ENCODE measurements around the gene BCL2L13.
A peak's percentile ranks its signal among the peaks of the same experiment; 100 is the strongest.
"Not testable (repeated sequence)": the region's sequence is repeated elsewhere in the genome, so short reads cannot be mapped to it uniquely, and the experiment has no call there.

Gene BCL2L13

DNA sequence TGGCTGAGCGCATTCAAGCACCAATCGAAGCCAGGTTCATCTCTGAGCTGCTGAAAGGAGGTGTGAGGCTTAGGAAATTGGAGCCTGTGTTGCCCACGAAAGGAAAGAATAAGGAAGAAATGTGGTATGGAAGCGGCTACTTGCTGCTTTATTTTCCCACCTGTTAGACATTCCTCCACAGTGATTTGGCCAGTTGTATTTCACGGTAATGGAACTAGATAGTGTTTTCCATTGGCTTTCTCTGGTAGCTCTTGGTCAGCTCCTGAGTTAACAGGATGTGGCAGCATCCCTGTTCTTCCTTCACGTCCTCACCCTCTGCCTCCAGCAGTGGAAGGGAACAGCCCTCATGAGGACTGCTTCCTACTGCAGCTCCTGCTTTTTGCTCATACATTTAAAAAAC is 91.0 kb downstream of the BCL2L13 start:
- ATAC-seq = no peak

DNA sequence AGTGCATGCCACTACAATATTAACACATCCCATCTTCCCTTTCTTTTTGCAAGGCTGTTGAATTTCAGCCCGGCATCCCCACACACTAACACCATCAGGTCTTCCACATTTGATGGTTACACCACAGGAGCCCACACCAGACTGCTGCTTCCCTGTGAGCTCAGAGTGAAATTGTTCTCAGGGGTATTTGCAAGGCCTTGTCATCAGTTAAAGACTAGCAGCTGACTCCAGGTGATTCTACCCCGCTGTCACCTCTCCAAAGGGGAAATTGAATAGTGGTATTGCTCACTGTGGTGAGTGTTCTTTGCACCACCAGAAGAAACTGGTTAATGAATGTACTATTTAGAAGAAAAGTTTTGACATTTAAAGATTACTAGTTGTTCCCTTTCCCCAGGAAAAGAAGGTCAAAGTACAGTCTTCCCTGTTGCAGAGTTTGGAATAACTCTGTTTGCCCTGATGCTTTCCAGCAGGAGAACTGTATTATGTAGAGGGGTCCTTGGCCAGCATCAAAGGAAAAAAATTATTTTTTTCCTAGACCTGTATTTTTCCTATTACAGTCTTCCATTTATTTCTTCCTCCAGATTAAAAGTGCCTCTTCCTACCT is 93.8 kb downstream of the BCL2L13 start:
- no peak for ATAC-seq

DNA sequence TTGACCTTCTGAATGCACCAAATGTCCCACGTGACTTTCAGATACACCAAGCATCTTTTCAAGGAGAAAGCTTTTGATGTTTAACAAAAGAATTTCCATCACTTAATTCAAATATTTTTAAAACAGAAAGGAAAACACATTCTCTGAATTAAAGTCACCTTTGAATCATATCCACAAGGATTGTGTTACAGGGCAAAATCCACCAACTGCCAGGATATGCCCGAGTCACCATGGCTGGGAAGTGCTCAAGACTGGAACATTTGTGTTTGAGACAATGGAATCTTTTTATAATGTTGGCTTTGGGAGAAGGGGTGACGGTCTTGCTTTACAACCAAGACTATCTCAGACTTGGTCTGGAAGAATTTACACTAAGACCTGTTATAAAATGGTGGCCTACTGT is 94.9 kb downstream of the BCL2L13 start:
- ATAC-seq = no peak

DNA sequence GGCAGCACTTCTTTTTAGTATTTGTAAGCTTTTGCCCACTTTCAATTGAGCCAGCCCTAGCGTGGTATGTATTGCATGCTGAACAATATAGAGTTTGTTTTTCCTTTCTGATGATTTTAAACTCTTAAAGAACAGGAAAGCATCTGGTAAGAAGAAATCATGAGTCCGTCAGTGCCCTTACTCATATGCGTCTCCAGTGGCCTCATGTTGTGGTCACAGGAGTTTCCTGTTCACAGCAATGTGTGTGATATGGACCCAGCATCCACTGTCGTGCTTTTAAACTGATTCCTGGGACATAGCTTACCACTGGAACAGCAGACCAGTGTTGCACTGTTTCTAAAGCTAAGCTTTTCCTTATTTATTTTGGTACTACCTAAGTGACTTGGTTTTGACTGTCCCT is 95.6 kb downstream of the BCL2L13 start:
- peak; percentile 72 to 80 for ATAC-seq

DNA sequence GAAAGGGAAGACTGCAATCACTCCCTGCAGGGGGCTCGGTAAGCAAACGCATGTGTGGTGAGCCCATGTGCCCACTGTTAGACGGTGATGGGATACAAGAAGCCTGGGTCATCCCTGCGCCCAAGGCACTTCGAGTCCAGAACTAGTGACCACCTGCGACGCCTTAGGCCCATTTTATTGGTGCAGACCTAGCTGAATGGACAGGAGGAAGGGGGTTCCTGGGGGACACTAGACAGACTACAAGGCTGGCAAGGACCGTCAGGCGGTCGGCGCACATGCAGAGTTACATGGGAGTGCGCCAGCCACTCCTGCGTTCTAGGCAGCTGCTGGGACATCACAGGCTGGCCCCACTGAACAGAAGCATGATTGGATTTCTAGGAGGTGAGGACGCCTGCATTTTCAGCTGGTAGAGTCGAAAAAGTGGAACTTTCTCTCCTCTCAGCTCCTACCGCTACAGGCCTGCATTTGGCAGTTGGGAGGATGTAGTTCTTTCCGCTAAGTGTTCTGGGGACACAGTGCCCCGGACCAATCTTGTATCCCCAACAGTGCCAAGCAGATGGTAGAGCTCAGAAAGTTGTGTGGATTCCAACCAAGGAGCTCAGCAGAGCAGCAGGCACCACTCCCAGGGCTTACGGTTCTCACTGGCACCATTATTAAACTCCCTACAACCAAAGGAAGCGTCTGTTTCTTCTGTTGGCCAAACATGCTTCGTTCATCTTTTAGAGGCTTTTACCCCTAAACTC is 100.0 kb downstream of the BCL2L13 start:
- ATAC-seq = no peak

DNA sequence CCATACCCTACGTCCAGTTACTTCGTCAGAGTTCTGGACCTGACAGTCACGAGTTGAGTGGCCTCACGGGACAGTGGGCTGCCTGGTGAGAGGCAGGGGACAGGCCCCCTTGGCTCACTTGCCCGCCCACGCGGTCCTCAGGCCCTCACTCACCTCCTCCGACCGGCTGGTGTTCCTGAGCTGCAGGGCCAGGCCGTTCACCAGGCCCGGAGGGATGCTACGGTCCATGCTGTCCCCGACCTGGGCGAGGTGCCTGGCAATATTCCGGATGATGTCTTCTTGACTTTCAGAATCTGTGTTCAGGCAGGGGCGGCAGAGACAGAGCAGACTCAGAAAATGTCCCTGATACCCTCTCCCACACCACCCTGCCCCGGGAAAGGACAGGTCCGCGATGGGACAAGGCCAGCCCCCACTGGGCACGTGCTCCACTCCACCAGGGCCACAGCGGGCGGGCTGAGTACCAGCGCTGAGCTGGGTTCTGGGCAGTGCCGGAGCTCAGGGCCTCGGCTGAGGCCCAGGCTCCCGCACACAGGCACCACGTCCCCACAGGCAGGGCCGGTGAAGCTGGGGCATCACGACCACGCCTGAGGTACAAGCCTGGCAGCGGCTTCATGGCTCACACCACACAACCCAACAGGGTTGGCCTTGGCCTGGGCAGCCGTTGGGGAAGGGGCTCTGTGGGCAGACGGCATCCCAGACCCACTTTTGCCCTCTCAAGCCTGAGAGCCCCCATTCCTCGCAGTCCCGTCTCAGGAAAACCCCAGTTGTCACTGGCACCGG is 100.8 kb downstream of the BCL2L13 start:
- no peak for ATAC-seq

DNA sequence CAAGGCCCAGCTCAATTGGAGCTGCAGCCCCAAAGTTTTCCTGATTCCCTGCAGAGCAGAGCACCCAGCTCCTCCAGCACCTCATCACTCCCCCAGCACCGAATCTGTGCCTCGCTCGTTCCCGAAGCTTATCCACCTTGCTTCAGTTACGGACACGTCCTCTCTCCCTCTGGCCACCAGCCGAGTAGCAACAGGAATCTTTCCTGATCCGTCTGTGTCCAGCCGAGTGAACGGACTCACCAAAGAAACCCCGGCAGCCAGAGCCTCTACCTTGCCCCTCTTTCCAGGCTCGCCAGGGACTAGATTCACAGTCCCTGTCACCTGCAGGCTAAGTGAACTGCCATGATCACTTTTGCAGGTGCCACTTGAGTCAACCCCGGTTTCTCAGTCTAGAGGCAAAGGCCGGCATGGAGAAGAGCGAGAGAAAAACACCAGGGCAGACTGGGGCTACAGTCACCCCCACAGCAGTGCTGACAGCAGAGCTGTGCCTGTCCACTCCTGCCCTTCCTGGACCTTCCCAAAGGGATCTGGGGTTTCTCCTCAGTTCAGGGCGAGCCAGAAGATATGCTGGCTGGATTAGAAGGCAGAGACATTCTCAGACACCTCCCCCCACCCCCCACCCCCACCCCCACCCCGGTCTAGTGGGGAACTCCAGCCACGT is 103.4 kb downstream of the BCL2L13 start:
- ATAC-seq = no peak

DNA sequence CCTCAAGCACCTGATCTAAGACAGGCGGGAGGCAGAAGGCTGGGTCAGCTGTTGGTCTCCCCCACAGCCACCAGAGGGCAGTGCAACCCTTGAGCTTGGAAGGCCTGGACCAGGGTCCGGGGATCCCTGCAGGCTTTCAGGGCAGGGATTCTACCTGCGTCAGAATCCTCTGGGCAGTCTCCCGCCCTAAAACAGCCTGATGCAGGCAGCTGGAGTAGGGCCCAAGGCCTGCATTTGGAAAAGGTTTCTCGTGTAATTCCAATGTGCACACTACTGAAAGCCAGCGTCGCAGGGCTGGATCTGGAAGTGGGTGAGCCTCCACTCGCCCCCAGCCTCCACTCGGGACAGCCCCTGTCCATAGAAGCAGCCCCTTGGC is 104.0 kb downstream of the BCL2L13 start:
- peak; percentile 67 to 90 for ATAC-seq

DNA sequence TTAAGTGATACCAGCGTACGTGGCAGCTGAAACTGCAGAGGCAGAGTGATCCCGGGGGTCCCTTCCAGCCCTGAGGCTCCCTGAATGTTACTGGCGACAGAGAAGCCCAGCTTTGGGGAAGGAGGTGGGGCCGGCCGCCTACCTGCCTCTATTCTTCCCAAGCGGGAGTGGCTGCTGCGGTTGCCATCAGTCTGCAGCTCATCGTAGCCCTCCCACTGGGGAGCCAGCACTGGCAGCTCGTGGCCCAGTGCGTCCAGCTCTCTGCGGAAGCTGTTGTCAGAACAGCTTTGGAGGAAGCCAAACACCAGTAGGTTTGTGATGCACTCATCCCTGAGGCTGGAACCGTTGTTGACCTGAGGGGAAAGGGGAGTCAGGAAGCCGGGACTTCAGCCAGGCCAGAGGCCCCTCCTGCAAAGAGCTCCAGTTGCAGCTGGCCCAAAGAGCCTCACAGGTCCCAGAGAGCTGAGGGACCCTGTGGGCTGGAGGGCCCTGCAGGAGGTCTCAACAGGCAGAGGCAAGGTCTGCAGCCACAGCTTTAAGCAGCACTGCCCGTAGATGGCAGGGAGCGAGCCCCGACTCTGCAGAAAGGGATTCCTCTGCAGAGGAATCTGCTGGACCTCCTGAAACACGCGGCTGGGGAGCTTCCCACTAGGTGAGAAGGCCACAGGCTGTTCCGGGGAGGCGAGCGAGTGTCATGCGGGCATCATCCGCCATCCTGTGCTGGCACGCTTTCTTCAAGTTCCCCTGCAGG is 105.3 kb downstream of the BCL2L13 start:
- ATAC-seq = no peak

DNA sequence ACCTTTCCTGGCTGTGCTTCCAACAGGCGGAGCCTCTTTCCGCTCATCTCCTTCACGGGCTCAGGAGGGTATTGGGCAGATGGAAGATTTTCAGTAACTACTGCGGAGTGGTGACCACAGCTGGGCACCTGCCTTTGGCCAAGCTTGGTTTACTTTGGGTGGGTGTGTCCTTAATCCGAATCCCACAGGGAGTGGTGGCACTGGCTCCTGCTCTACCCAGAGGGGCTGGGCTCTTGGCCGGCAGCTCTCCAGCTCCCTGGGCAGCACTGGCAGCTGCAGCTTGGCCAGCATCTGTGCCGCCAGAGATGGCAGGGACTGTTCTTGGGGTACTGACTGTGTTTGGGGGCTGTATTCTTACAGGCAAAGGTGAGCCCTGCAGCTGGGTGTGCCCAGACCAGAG is 105.9 kb downstream of the BCL2L13 start:
- no peak for ATAC-seq

DNA sequence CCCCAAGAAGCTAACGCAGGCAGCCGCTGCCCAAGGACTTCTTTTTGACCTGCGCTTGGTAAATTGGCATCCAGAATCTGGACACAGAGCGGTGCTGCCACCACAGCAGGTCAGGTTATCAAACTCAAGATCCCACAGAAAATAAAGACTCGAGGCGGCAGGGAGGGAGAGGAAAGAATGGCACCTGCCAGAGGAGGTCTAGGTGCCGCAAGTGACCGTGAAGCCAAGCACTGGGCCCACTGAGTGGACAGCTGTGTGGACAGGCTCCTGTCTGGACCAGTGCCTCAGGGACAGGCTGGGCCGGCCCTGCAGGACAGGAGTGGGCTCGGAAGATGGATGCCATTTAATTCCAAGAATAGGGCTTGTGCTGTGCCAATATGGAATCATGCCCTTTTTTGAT is 108.4 kb downstream of the BCL2L13 start:
- ATAC-seq = no peak

DNA sequence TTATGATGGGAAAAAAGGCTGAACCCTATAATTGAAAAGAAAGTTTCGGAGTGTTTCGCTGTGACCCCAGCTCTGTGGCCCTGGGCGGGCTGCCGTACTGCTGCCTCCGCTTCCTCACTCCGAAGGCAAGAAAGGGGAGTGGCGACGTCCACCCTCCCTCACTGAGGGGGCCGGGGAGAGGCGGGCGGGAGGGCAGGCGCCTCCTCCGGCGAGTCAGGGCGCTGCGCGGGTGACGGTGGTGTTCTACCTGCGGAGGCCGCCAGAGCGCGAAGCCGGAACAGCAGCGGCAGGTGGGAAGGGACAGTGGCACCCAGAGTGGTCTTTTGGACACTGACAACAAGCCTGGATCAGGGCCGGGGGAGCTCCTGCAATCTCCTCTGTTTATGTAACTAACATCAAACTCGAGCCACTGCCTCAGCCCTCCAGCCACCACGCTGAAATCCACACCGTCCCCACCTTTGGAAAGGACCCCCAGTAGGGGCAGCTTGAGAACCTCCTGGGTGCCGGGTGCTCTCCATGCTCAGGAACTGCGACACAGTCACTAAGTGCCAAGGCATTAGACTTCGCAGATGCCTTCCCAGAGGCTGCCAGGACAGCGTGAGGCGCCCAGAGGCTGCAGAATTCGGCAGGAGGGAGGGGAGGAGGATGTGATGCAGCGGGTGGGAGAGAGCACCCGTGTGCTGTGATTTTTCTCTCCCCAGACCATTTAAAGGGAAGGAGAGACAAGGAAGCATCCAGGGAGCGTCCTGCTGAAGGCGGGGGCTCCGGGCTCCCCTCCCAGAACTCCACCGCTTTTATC is 110.2 kb downstream of the BCL2L13 start:
- no peak for ATAC-seq

DNA sequence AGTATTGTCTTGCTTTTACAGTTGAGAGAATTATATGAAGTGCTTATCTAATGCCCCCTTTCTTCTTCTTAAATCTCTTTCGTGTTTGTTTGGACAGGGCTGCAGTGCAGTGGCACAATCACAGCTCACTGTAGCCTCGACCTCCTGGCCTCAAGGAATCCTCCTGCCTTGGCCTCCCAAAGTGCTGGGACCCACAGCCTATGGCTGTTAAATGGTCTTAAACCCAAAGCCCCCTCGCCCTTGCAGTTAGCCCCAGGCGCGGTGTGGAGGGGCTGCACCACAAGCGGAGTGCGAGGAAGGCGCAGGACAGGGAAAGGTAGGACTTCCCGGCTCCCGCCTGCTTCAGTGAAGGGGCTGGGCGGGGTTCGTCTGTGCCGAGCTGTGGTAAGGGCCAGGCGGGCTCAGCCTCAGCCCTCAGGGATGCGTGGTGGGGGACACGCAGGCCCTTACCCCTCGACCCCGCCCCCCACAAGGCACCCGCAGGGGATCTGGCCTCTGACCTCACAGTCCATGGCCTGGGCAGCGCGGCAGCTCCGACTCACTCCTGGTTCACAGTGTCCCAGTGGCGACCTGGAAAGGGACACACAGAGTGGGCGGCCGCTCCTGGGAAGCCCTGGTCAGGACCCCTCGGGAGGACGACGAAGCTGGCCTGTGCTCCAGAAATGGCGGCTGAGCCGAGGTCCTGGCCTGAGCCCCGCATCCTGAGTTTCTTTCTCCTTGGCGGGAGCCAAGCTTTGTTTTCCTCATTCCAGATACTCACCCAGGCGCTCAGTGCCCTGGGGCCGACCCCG is 111.2 kb downstream of the BCL2L13 start:
- ATAC-seq = no peak

DNA sequence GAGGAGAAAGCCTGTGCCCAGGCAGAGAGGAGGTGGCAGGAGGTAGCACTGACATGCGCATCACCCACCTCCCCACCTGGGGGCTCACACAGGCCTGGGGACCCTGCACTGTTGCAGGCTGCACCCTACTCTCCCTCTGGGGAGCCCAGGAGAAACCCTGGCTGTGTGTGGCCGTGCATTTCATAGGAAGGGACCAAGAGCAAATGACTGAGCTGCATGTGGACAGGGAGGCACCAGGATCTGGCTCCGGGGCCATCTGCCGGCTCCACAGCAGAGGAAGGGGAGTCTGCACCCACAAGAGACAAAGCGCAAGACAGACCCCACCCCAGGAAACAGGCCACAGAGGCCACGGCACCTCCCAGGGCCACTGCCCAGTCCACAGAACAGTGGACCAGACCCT is 113.0 kb downstream of the BCL2L13 start:
- ATAC-seq = no peak

DNA sequence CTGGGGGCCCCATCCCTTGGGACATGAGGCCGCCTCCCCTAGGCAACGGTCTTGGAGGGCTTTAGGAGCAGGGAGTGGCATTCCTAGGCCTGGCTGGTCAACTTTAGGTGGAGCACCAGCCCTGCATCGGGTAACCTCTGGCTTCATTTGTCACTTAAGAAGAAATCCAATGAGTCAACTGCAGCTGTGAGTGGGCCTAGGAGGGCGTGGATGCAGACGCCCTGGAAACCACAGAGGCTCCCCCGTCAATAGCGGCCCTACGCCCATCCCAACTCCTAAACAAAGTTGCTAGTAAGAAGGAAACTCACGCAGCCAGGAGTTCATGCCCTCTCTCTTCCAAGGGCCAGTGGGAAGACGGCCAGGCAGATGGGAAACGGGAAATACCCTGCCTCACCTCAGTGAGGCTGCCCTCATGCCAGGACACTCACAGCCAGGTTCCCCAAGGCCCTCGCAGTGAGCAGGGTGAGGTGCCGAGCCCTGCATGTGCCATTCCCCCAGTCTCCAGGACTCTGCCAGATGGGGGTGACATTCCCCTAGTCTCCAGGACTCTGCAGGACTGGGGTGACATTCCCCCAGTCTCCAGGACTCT is 114.9 kb downstream of the BCL2L13 start:
- ATAC-seq = no peak

DNA sequence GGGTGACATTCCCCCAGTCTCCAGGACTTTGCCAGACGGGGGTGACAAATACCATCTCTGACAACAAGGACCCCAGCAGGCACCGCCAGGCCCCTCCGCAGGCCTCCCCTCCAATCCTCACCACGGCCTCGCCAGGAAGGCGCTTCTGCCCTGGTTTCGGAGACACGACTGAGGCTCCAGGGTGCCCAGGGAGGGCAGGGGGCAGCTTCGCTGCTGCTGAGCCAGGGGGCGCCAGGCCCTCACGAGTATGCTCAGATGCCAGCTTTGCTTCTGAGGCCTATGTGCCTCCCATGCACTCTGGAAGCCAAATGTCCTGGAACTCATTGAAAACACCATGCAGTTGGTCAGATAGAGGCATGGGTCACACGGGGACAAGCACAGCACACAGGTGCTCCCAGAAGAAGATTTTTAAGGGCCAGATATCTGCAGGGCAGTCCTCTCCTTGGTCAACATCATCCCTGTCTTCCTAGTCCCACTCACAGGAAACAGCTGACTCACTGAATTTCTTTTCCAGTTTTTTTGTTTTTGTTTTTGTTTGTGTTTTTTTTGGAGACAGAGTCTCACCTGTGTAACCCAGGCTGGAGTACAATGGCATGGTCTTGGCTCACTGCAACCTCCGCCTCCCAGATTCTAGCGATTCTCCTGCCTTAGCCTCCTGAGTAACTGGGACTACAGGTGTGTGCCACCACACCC is 115.8 kb downstream of the BCL2L13 start:
- ATAC-seq = peak in 1 of 2 donors; percentile 48

DNA sequence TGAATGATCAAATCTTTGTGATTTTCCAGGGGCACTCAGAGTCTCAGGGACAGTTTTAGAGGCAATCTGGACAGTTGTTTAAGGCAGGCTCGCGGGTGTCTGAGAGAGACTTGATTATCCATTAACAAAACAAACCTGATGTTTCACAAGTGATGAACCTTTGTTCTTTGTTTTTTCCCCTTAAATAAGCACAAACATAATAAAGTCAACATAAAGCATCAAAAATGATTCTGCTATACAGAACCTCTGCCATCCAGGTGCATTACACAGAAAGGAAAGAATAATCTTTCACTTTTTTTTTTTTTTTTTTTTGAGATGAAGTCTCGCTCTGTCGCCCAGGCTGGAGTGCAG is 122.6 kb downstream of the BCL2L13 start:
- no peak for ATAC-seq

DNA sequence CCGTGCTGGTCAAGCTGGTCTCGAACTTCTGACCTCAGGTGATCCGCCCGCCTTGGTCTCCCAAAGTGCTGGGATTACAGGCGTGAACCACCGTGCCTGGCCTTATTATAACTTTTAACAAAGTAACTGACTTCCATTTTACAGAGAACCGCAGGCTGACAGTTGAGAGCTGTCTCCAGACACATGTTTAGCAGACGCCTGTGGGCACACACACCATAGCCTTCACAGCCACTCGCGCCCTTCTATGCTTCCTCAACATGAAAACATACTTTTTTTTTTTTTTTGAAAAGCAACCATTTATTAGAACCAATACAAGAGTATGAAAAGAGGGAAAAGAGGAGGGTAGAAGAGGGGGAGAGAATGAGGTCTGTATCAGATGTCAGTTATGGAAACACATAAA is 124.9 kb downstream of the BCL2L13 start:
- ATAC-seq = not testable (repeated sequence)

DNA sequence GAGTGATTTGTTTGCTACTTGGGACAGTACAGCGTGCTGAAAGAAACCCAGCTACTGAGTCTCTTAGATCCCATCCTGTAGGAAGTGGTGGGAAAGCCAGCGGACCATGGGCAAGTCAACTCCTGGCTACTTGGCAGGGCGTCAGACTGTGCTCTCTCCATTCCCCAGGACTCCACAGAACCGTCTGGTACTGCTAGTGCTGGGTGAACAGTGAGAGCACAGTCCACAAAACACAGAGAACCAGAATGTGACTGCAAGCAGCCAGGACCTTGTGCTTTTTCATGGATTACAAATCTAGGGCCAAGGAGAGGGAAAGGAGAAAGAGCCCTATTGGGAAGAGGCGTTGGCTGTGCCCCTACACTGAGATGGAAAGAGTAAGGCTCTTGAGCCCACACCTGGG is 125.5 kb downstream of the BCL2L13 start:
- ATAC-seq = no peak

DNA sequence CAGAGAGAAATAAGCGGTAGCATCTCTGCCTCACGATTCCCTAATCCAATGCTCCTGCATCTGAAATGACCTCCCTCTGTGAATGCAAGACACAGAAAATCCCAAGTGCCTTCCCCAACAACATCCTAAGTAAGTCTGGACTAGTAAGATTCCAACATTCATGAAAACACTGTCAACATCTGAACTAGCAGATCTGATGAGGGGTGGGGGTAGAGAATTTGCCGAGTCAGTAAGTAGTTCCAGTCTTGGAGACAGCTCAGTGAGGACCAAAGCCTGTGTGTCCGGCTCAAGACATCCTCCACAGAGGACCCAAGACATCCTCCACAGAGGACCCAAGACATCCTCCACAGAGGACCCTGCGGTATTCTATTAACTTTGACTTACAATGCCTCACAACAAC is 126.3 kb downstream of the BCL2L13 start:
- not testable (repeated sequence) for ATAC-seq

Measured in activated CD4-positive, CD25-positive, alpha-beta regulatory T cell treated with anti-CD3 and anti-CD28 coated beads, Interleukin-2, amount 50 U/mL, for 24 hours (primary cell).